Measurements from ENCODE around the gene SUFU.
A peak's percentile ranks its signal among the peaks of the same experiment; 100 is the strongest.
"Not testable (repeated sequence)": the region's sequence is repeated elsewhere in the genome, so short reads cannot be mapped to it uniquely, and the experiment has no call there.

Gene SUFU

GRCh38 chr10:102484021-102484420 lies 19.8 kb upstream of the SUFU start:
- DNase-seq, result no peak

- no peak for DNase-seq
These were observed 18.5 kb upstream of the SUFU start for GRCh38 chr10:102485093-102485784.

DNA sequence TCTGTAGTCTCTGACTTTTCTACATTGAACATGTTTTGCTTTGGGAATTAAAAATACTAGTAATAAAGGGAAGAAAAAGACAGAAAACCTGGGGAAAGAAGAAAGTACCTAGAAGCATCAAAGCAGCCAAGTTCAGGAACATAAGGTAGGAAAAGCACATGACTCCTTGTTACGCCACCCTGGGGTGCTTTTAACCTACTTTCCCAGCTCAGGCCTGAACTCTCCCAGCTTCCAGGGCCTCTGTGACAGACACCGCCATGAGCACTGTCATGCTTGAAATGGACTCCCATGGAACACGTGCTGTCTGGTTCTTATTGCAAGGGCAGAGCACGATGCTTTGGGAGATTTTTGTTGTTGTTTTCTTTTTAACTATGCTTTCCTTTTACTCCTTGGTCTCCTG lies 12.6 kb upstream of the SUFU start:
- no peak for DNase-seq

DNA sequence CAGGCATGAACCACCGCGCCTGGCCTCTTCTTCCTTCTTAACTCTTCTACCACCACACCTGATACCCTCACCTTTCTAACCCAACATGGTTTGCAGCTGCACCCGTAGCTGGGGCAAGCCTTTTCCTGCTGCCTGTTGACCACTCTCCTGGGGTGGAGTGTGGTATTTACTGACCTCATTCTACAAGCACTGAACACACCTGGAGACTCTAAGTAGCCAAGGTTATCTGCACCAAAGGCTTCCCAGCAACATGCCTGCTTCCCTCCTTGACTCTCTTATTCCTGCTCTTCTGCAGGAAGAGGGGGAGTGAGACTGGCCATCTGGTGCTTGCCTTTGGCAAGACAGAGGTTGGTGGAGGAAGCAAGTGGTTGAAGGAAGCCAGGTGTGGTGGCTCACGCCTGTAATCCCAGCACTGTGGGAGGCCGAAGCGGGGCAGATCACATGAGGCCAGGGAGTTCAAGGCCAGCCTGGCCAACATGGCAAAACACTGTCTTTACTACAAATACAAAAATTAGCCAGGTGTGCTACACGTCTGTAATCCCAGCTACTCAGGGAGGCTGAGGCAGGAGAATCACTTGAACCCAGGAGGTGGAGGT lies 11.3 kb upstream of the SUFU start:
- DNase-seq, result no peak

DNA sequence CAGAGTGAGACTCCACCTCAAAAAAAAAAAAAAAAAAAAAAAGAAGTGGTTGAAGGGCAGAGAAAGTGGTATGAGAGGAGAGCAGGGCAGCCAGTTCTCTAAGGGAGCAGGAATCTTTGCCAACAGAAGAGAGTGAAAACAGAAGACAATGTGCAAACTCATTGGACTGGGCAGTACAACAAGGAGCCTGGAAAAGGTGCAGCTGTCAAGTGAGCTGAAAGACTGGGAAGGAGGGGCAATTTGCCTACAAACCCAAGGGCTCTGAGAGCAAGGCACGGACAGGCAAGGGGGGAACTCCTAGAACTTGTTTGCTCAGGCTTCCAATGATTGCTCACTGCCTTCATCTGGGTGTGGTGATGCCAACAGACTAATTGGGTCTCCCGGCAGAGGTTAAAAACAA lies 10.8 kb upstream of the SUFU start:
- peak; percentile 7 for DNase-seq

GRCh38 chr10:102493771-102494170 lies 10.0 kb upstream of the SUFU start:
- DNase-seq, result no peak

DNA sequence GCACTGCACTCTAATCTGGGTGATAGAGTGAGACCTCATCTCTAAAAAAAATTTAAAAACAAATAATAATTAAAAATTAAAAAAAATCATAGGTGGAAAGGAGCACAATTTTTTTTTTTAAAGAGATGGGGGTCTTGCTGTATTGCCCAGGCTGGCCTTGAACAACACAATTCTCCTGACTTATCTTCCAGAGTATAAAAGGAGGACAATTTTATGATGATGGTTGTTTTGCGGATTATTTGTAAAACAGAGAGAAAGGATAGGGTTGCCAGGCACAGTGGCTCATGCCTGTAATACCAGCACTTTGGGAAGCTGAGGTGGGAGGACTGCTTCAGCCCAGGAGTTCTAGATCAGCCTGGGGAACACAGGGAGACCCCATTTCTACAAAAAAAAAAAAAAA lies 6.2 kb upstream of the SUFU start:
- no peak for DNase-seq

DNA sequence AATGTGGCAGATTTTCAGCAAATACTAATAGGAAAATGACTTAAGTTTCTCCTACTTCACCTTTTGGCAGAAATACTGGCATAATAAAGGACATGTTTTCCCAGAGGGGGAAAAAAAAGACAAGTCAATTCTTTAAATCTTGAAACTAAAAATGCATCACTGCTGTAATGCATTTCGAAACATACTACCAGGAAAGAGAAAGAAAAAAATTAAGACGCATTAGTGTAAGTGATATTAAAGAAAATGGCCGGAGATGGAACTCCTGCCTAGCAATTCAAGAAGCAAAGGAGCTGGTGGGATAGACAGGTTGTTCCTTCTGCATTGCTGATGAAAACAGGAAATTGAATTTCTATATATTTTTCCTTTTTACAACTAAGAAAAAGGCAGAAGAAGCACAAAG lies 4.4 kb upstream of the SUFU start:
- no peak for DNase-seq

- not testable (repeated sequence) for DNase-seq
These were observed 3.1 kb upstream of the SUFU start for GRCh38 chr10:102500686-102501085.

DNA sequence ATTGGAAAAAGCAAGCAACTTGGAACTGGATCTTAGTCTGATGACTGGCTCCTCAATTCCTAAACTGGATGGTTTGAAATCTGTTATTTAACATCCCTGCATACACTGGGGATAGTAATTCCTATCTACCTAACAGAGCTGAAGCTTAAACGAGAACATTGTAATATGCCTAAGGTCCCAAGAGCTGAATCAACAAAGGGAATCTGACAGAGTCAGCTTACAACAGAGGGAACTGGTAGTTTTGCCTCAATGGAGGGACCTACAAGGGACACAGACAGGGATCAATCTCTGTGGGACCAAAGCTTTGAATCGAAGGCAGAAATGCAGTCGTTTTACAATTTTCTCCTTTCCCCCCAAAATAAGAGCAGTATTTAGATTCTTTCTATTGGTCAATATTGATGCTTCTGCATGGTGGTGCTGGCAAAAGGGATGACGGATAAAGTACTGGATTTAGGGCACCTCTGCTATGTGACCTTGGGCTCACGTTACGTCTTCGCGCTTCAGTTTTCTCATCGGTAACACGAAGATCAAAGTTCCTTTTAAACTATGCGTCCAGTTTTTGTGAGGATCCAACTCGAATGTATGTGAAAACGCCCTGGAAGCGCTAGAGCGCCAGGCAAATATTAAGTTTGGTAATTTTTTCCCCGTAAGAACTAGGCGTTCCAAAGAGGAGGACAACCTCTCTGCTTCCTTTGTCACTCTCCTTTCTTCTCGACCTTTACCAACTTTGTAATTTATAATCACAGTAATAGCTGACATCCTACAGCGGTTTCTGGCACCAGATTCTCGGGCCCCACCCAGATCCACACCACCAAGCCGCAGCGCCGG lies 2.4 kb upstream of the SUFU start:
- DNase-seq, result no peak

- peak; percentile 90 for DNase-seq
These were observed 1.8 kb upstream of the SUFU start for GRCh38 chr10:102502029-102502336.

DNA sequence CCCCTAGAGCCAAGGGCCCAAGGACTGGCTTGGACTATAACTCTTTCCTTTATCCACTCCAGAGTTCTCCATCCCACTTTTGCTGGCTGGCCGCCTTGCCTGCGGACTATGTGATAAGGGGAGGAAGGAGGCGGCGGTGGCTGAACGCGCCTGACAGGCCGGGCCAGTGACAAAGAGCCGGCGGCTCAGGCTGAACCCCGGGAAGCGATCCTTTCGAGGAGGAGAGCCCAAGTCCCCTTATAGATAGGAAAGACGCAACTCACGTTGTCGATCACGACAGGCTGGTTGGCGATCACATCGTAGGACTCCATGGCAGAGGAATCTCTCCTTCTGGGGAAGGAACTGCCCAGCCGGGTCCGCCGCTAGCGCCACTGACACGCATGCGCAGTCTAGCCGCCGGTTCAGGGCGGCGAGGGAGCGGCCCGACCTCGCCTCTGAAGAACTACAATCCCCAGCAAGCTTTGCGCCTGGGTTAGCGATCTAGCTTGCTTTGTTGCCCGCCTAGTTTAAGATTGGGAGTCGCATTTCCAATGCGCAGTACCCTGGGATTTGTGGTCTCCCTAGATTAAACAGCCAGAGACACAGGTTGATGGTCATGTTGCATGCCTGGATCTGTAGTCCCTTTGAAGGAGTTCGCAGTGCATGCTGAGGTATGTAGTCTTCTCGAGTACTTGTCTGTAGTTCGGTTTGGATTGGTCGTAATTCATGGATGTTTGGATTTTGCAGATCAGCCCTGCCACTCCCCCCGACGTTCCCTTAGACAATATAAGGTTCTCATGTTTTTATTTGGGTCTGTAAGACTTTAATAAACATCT lies 1.2 kb upstream of the SUFU start, which contains the start of gene ACTR1A:
ACTR1A (minus strand) TSS at position 376 of the 815 bp plus-strand sequence; CDS start at position 311, 65 bp downstream.
- peak; percentile 88 for DNase-seq

DNA sequence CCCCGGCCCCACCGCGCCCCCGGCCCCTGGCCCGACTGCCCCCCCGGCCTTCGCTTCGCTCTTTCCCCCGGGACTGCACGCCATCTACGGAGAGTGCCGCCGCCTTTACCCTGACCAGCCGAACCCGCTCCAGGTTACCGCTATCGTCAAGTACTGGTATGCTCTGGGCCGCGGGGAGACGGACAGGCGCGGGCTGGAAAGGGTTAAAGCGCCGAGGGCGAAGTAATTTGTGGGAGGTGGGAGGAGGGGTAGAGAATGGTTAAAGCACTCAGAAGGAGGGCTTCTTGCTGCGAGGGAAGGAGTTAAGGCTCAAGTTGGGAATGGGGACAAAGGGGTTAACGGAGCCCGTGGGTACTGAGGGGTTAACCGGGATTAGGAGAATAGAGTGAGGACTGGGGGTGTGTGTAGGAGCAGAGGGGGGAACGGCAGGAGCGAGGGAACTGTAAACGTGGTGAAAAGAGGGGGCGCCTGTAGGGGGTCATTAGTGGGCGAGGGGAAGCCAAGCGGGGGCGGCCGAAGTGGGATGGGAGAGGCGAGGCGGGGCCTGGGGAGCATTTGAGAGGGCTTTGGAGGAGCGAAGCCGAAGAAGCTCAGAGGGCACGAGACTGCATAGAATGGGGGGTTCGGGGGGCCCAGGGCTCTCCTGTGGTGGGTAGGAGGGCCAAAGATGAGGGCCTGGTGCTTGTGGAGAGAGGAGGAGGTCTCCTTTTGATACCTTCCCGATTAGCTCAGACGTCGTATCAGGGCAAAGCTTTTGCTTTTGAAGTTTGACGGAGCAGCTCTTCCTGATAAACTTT lies 605 bp downstream of the SUFU start:
- DNase-seq, result peak; percentile 8

GRCh38 chr10:102504976-102505300 lies 1.2 kb downstream of the SUFU start:
- DNase-seq, result no peak

- DNase-seq, result peak; percentile 50
These were observed 1.8 kb downstream of the SUFU start for GRCh38 chr10:102505462-102506115.

DNA sequence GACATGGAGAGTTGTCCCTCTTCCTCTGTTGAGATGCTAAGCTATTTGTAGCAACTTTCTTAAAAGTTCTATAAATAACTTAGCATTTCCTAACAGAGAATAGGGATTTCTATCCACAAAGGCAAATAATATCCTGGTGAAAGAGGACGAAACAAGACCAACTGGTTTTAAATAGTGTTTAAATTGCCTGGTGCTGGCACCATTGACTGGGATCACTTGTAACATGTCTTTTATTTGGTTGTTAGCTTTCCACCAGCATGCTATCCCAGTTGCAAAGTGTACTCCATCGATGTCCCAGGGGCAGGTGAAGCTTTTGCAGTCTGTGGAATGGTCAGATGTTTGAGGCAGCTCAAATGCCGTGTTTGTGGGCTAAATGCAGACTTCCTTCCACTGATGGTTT lies 3.7 kb downstream of the SUFU start:
- no peak for DNase-seq

GRCh38 chr10:102508506-102508905 lies 4.7 kb downstream of the SUFU start:
- no peak for DNase-seq

DNA sequence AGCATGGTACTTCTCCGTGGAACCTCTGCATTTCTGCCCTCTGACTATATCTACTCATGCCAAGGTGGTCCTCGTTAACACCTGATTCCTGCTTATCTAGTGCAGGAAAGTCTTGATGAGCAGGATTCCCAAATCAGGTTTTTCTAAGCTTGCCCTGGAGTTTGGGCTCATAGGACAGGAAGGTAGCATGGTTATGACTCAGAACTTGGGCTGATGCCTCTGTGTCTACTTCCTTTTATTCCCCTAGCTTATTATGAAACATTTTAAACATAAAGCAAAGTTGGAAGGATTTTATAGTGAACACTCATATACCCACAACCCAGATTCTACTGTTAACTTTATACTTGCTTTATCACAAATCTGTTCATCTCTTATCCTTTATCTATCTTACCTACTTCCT lies 5.6 kb downstream of the SUFU start:
- DNase-seq, result no peak

DNA sequence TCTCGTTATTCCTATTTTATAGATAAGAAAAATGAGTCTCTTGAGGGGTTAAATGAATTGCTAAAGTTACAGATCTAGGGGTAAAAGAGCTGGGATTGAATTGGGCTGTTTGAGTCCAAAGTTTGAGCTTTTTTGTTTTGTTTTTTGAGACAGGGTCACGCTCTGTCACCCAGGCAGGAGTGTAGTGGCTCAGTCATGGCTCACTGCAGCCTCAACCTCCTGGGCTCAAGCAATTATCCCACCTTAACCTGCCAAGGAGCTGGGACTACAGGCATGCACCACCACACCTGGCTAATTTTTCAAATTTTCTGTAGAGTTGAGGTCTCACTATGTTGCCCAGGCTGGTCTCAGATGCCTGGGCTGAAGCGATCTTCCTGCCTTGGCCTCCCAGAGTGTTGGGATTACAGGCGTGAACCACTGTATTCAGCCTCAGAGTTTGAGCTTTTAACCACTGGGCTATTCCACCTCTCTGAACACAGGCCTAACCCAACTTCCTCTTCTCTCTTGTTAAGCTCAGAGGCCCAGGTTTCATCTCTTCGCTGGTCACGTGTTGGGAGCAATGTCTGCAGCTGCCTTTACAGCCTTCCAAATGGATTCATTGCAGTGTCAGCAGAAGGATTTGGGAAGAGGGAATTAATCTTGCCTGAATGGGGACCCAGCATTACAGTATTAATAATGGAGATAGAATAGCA lies 8.0 kb downstream of the SUFU start:
- DNase-seq, result no peak

DNA sequence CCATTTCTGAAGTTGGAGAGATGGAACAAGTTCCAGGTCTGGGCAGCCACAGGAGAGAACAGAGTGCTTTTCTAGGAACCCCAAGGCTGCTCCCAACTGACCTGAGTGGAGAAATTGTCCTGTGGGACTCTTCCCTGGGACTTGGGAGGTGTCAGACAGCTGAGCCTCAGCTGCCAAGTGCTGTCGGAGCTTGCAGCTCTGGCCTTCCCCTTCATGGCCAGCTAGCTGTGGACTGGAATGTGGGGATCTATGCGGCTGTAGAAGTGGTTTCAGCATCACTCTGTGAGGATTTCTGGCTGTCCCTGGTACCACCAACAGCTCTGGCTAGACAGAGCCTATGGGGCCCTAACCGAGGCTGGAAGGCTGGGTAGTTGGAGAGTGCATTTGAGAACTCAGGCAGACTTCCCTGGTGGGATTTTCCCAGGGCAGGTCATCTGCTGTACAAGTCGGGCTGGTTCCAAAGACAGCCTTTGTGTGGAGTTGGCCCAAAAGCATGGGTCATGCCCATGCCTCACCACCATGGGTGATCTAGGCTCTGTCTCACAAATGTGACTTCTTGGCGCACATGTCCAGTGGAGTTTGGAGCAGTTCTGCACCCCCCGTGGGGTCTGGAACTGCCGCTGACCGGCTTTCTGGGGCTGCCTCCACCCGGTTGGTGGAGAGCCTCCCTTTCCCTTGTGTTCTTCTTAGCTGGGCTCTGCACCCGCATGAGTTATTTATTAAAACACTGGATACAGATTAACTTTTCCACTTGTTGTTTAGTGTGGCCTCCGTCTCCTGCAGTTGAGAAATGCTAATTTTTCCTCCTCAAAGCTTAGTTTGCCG lies 10.9 kb downstream of the SUFU start:
- no peak for DNase-seq

Measured in DMS79 treated with DMSO at 0.1 percent for 48 hours (cell line).